GM18519 (cell line): ENCODE results near the gene ABHD12B.

ENCODE experiments used
- ATAC-seq: cut with Tn5 transposase; IDR thresholded peaks from one replicate; pipeline ENCODE4 v1.9.1; 2021; ENCODE audit warnings: mild to moderate bottlenecking, moderate library complexity; ENCODE audit not compliant: unreplicated experiment, low FRiP score

The ABHD12B gene

GRCh38 chr14:50837850-50838470 is 33.9 kb upstream of the ABHD12B start:
- ATAC-seq, result no peak

- ATAC-seq, result no peak
Measured at GRCh38 chr14:50839048-50839447, 32.8 kb upstream of the ABHD12B start.

GRCh38 chr14:50839691-50840090 is 32.2 kb upstream of the ABHD12B start:
- no peak for ATAC-seq

- ATAC-seq, result no peak
Measured at GRCh38 chr14:50844391-50844790, 27.5 kb upstream of the ABHD12B start.

GRCh38 chr14:50845166-50845565 is 26.7 kb upstream of the ABHD12B start:
- ATAC-seq, result no peak

GRCh38 chr14:50846226-50846880 is 25.5 kb upstream of the ABHD12B start:
- no peak for ATAC-seq

GRCh38 chr14:50853891-50854290 is 18.0 kb upstream of the ABHD12B start:
- ATAC-seq, result no peak

- ATAC-seq, result no peak
Measured at GRCh38 chr14:50854521-50854920, 17.3 kb upstream of the ABHD12B start.

- no peak for ATAC-seq
Measured at GRCh38 chr14:50855558-50855957, 16.3 kb upstream of the ABHD12B start.

- ATAC-seq, result no peak
Measured at GRCh38 chr14:50856660-50857059, 15.2 kb upstream of the ABHD12B start.

GRCh38 chr14:50859296-50859624 is 12.6 kb upstream of the ABHD12B start:
- ATAC-seq, result no peak

GRCh38 chr14:50860478-50861086 is 11.3 kb upstream of the ABHD12B start:
- ATAC-seq, result no peak

GRCh38 chr14:50862036-50862570 is 9.8 kb upstream of the ABHD12B start:
- no peak for ATAC-seq

GRCh38 chr14:50864237-50864636 is 7.6 kb upstream of the ABHD12B start:
- no peak for ATAC-seq

GRCh38 chr14:50864946-50865345 is 6.9 kb upstream of the ABHD12B start:
- ATAC-seq, result no peak

GRCh38 chr14:50865391-50866076 is 6.3 kb upstream of the ABHD12B start:
- no peak for ATAC-seq

- no peak for ATAC-seq
Measured at GRCh38 chr14:50871228-50871627, 625 bp upstream of the ABHD12B start.

- ATAC-seq, result no peak
Measured at GRCh38 chr14:50874757-50875156, 2.9 kb downstream of the ABHD12B start.

GRCh38 chr14:50875359-50876070 is 3.7 kb downstream of the ABHD12B start:
- peak; percentile 70 for ATAC-seq

GRCh38 chr14:50882932-50883826 is 11.3 kb downstream of the ABHD12B start:
- no peak for ATAC-seq
